Activated CD4-positive, alpha-beta memory T cell treated with anti-CD3 and anti-CD28 coated beads for 36 hours (primary cell): ENCODE results near the gene SEMA4B. TPM values are rescaled to one million over a fixed set of nuclear protein-coding genes. Genes with fewer than 3 reads are reported as not detected.
A peak's percentile ranks its signal among the peaks of the same experiment; 100 is the strongest.
"Not testable (repeated sequence)": the region's sequence is repeated elsewhere in the genome, so short reads cannot be mapped to it uniquely, and the experiment has no call there.

Experiments
- CTCF ChIA-PET: fragments of 350-600 bp; sonication (Branson Sonifier 250); formaldehyde crosslinking; loops from one replicate; lab custom pipeline; 2021; ENCODE audit warnings: antibody characterized with exemption, inconsistent platforms; lab: Charles Lee
- POLR2A ChIA-PET: fragments of 350-600 bp; sonication (Branson Sonifier 250); formaldehyde crosslinking; loops from one replicate; lab custom pipeline; 2021; ENCODE audit warnings: antibody characterized with exemption; lab: Charles Lee
- DNase-seq: peaks from one replicate; pipeline ENCODE4 v3.0.0-alpha.2; 2020
- H3K27ac Mint-ChIP-seq: one replicate; pipeline ENCODE4 v1.8.0; 2021; ENCODE audit warnings: mixed read lengths
- H3K27me3 Mint-ChIP-seq: one replicate; pipeline ENCODE4 v1.8.0; 2021; ENCODE audit warnings: mixed read lengths
- H3K36me3 Mint-ChIP-seq: one replicate; pipeline ENCODE4 v1.8.0; 2021; ENCODE audit warnings: mixed read lengths
- H3K4me1 Mint-ChIP-seq: one replicate; pipeline ENCODE4 v1.8.0; 2021; ENCODE audit warnings: low read depth, mixed read lengths
- H3K4me3 Mint-ChIP-seq: one replicate; pipeline ENCODE4 v1.8.0; 2021; ENCODE audit warnings: mild to moderate bottlenecking, mixed read lengths
- H3K9me3 Mint-ChIP-seq: one replicate; pipeline ENCODE4 v1.8.0; 2021; ENCODE audit warnings: mixed read lengths
- intact Hi-C: fragments of 100-400 bp; cut with micrococcal nuclease; formaldehyde crosslinking; loops from one replicate; pipeline ENCODE4 v1.15.1; 2023
- total RNA-seq, 2 experiments: library from RNA; stranded (reverse); gene quantifications; one replicate each; pipeline ENCODE4 v1.2.3, GENCODE V29; 2021

Gene SEMA4B
- total RNA-seq, 2 experiments from 2014 or later: 13.1 to 16.7 TPM

DNA sequence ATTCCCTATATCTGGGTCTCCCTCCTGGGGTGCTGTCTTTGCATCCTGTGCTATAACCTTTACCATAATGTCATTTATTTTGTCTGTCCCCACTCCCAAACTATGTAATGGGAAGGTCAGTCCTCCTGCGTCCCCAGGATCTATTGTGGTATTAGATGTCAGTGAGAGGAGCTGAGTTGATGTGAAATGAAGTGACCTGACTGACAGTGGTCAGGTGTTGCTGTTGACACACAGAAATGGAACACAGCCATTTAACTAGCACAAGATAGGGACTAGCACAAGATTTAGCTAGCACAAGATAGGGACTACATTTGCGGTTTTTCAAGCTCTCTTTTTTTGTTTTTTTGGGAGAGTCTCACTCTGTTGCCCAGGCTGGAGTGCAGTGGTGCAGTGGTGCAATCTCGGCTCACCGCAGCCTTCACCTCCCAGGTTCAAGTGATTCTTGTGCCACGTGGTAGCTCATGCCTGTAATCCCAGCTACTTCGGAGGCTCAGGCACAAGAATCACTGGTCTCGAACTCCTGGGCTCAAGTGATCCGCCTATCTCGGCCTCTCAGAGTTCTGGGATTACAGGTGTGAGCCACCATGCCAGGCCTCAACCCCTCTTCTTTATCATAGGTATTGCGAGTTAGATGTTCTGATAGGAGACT is 69.5 kb downstream of the SEMA4B start:
- H3K4me1 Mint-ChIP-seq: peaks cover 54% of the 10 kb centered on the region
- peaks cover 49% of the 10 kb centered on the region for H3K36me3 Mint-ChIP-seq
- intact Hi-C loops: no loop called here
- POLR2A ChIA-PET: no interaction called here
- DNase-seq: no peak
- H3K27ac Mint-ChIP-seq: peak overlapping the region; percentile 72
- no peaks in the 10 kb centered on the region for H3K9me3 Mint-ChIP-seq
- CTCF ChIA-PET: interaction anchor here (0.6 to 1.0 kb wide), 2 partner anchors 22 to 686 kb away, joined by 3 read pairs; no protein-coding TSS in a partner anchor
- no peak overlapping the region for H3K4me3 Mint-ChIP-seq
- no peaks in the 10 kb centered on the region for H3K27me3 Mint-ChIP-seq

DNA sequence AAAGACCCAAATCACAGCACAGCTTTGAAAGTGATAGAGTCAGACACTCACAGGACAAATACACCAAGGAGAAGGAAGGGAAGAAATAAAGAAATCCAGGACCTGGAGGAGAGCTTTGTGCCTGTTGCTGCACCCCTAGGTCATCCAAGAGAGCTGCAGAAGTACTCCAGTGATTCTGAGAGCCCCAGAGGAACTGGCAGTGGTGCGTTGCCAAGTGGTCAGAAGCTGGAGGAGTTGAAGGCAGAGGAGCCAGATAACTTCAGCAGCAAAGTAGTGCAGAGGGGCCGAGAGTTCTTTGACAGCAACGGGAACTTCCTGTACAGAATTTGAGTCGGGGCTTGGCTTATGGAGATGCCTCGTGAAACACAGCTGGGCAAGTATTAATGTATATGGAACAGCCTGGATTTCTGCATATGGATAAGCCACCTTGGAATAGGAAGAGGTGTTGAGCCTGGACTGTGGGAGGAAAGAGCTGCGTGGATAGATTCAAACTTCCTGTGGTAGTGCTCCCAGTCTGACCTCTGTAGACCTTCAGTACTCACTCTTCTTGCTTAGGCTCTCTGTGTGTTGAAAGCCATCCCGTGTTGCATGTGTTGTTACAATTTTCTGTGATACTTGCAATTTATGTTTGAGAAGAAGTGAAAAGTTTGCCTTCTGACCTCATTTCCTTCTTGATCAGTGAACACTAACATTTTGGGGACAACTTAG is 70.5 kb downstream of the SEMA4B start:
- no peaks in the 10 kb centered on the region for H3K27me3 Mint-ChIP-seq
- no peaks in the 10 kb centered on the region for H3K9me3 Mint-ChIP-seq
- H3K36me3 Mint-ChIP-seq: peaks cover 51% of the 10 kb centered on the region
- no peak overlapping the region for H3K4me3 Mint-ChIP-seq
- ChIA-PET CTCF (no interaction called here), POLR2A (no interaction called here)
- intact Hi-C loops: no loop called here
- peaks cover 53% of the 10 kb centered on the region for H3K4me1 Mint-ChIP-seq
- H3K27ac Mint-ChIP-seq: peak overlapping the region; percentile 72
- DNase-seq: no peak

DNA sequence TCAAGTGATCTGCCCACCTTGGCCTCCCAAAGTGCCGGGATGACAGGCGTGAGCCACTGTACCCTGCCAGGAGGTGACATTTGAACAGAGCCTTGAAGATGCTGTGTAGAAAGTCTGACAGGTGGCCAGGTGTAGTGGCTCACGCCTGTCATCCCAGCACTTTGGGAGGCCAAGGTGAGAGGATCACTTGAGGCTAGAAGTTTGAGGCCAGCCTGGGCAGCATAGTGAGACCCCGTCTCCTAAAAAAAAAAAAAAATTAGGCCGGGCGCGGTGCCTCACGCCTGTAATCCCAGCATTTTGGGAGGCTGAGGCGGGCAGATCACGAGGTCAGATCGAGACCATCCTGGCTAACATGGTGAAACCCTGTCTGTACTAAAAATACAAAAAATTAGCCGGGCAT is 77.3 kb downstream of the SEMA4B start:
- CTCF ChIA-PET: interaction anchor here (0.6 kb wide), 1 partner anchor 126 kb away, joined by 4 read pairs; no protein-coding TSS in a partner anchor
- POLR2A ChIA-PET, H3K4me3 Mint-ChIP-seq, DNase-seq, H3K27me3 Mint-ChIP-seq, H3K4me1 Mint-ChIP-seq, H3K9me3 Mint-ChIP-seq, H3K27ac Mint-ChIP-seq, intact Hi-C loops: not testable (repeated sequence)
- peaks cover 11% of the 10 kb centered on the region for H3K36me3 Mint-ChIP-seq

Other genes with a start within 250 kb of the SEMA4B start
- gene ZNF710, start 200.0 kb upstream of the SEMA4B start, total RNA-seq: 10 to 100 TPM; 27.0 to 28.5 TPM
- gene IDH2, start 98.9 kb upstream of the SEMA4B start, total RNA-seq: 100 to 1,000 TPM; 170 to 175 TPM
- 100 to 1,000 TPM; 162 to 170 TPM for gene CIB1, start 32.6 kb downstream of the SEMA4B start, total RNA-seq
- 1 to 10 TPM; 8.0 to 9.2 TPM for gene GDPGP1, start 32.9 kb downstream of the SEMA4B start, total RNA-seq
- under 1 TPM; 0.55 to 0.73 TPM for gene TTLL13, start 48.2 kb downstream of the SEMA4B start, total RNA-seq
- gene NGRN, start 64.3 kb downstream of the SEMA4B start, total RNA-seq: 10 to 100 TPM; 25.3 to 28.6 TPM
- gene ZNF774, start 151.0 kb downstream of the SEMA4B start, total RNA-seq: 1 to 10 TPM in 1 of 2 experiments, under 1 TPM in 1; 0.68 to 1.1 TPM
- 100 to 1,000 TPM; 186 to 207 TPM for gene IQGAP1, start 186.9 kb downstream of the SEMA4B start, total RNA-seq